ENCODE results near the gene ZNF74. TPM values are rescaled to one million over a fixed set of nuclear protein-coding genes. Genes with fewer than 3 reads are reported as not detected.
"Not testable (repeated sequence)": the region's sequence is repeated elsewhere in the genome, so short reads cannot be mapped to it uniquely, and the experiment has no call there.

Gene ZNF74
- polyA plus RNA-seq, 1 experiment, result 8.4 TPM

GRCh38 chr22:20449819-20450550 lies 56.0 kb downstream of the ZNF74 start:
- CTCF ChIA-PET, result interaction anchor here (1.0 kb wide), 1 partner anchor 32 kb away, joined by 3 read pairs; no protein-coding TSS in a partner anchor
- no peak overlapping the region for H3K4me3 ChIP-seq (ENCODE audit: low read depth, low read length)
- no peaks in the 10 kb centered on the region; the same call in 1 of the 2 replicates for H3K9me3 ChIP-seq (ENCODE audit: control insufficient read depth, insufficient read depth, low read length)
- no peaks in the 10 kb centered on the region for H3K27me3 ChIP-seq (ENCODE audit: control insufficient read depth, insufficient read depth, low read length)
- no peak for DNase-seq (ENCODE audit: low read depth, low spot score)
- no peak overlapping the region for H3K27ac ChIP-seq (ENCODE audit: low read depth, low read length)
- TF ChIP-seq CTCF (IDR thresholded peaks at IDR 0.05; ENCODE audit: low read depth, low read length), result no peak
- POLR2A ChIA-PET, result no interaction called here

GRCh38 chr22:20450551-20450906 lies 56.6 kb downstream of the ZNF74 start:
- Histone ChIP-seq H3K4me3 (ENCODE audit: low read depth, low read length) (no peak overlapping the region), H3K27ac (ENCODE audit: low read depth, low read length) (no peak overlapping the region), H3K27me3 (ENCODE audit: control insufficient read depth, insufficient read depth, low read length) (no peaks in the 10 kb centered on the region), H3K9me3 (ENCODE audit: control insufficient read depth, insufficient read depth, low read length) (no peaks in the 10 kb centered on the region; the same call in 1 of the 2 replicates)
- DNase-seq (ENCODE audit: low read depth, low spot score), result no peak
- TF ChIP-seq CTCF (IDR thresholded peaks at IDR 0.05; ENCODE audit: low read depth, low read length), result no peak
- CTCF ChIA-PET, result interaction anchor here (1.0 kb wide), 1 partner anchor 32 kb away, joined by 3 read pairs; no protein-coding TSS in a partner anchor
- POLR2A ChIA-PET, result no interaction called here

- POLR2A ChIA-PET; H3K4me3 ChIP-seq (ENCODE audit: low read depth, low read length); DNase-seq (ENCODE audit: low read depth, low spot score); CTCF ChIA-PET; H3K27ac ChIP-seq (ENCODE audit: low read depth, low read length); H3K9me3 ChIP-seq (ENCODE audit: control insufficient read depth, insufficient read depth, low read length); H3K27me3 ChIP-seq (ENCODE audit: control insufficient read depth, insufficient read depth, low read length): not testable (repeated sequence)
Measured at GRCh38 chr22:20451129-20451778, 57.3 kb downstream of the ZNF74 start.

GRCh38 chr22:20451920-20452319 lies 58.0 kb downstream of the ZNF74 start:
- no peak for DNase-seq (ENCODE audit: low read depth, low spot score)
- H3K4me3 ChIP-seq (ENCODE audit: low read depth, low read length), result no peak overlapping the region
- CTCF ChIA-PET, result interaction anchor here (5.8 kb wide), 1 partner anchor 34 kb away, joined by 155 read pairs; no protein-coding TSS in a partner anchor
- TF ChIP-seq CTCF (IDR thresholded peaks at IDR 0.05; ENCODE audit: low read depth, low read length), result no peak
- no peak overlapping the region for H3K27ac ChIP-seq (ENCODE audit: low read depth, low read length)
- no peaks in the 10 kb centered on the region for H3K27me3 ChIP-seq (ENCODE audit: control insufficient read depth, insufficient read depth, low read length)
- H3K9me3 ChIP-seq (ENCODE audit: control insufficient read depth, insufficient read depth, low read length), result no peaks in the 10 kb centered on the region; the same call in 1 of the 2 replicates
- POLR2A ChIA-PET, result no interaction called here

GRCh38 chr22:20453222-20453621 lies 59.3 kb downstream of the ZNF74 start:
- ChIA-PET POLR2A (no interaction called here), CTCF (interaction anchor here (0.7 to 5.8 kb wide), 3 partner anchors 13 to 406 kb away, joined by 3 to 155 read pairs (median 3); no protein-coding TSS in a partner anchor)
- H3K4me3 ChIP-seq (ENCODE audit: low read depth, low read length), result no peak overlapping the region
- DNase-seq (ENCODE audit: low read depth, low spot score), result no peak
- no peaks in the 10 kb centered on the region for H3K27me3 ChIP-seq (ENCODE audit: control insufficient read depth, insufficient read depth, low read length)
- no peak for TF ChIP-seq CTCF (IDR thresholded peaks at IDR 0.05; ENCODE audit: low read depth, low read length)
- no peaks in the 10 kb centered on the region; the same call in 1 of the 2 replicates for H3K9me3 ChIP-seq (ENCODE audit: control insufficient read depth, insufficient read depth, low read length)
- no peak overlapping the region for H3K27ac ChIP-seq (ENCODE audit: low read depth, low read length)

Data from AG04450 (cell line).